IMR-90 (cell line): ENCODE data around the gene PYROXD2. TPM values are rescaled to one million over a fixed set of nuclear protein-coding genes. Genes with fewer than 3 reads are reported as not detected.

Source experiments
- ATAC-seq: fragments of 200-7000 bp; cut with Tn5 transposase; 2 replicates; pipeline ENCODE4 v1.9.1; 2020; ENCODE audit warnings: low read depth, mild to moderate bottlenecking, moderate library complexity
- BruUV-seq: library from RNA; stranded (reverse); fragments of 400-500 nt; replicated peaks from 2 replicates; lab custom pipeline; 2021; lab: Mats Ljungman, UMichigan
- CTCF ChIA-PET: fragments of 300-600 bp; formaldehyde crosslinking; extraction: SDS; loops from one replicate; lab custom pipeline; 2021; ENCODE audit warnings: antibody characterized with exemption; lab: Yijun Ruan, JAX
- POLR2A ChIA-PET: fragments of 300-600 bp; sonication (Branson Sonifier 250); formaldehyde crosslinking; loops from one replicate; lab custom pipeline; 2022; ENCODE audit warnings: antibody characterized with exemption; ENCODE audit not compliant: unreplicated experiment; lab: Charles Lee
- DNase-seq: peaks from one replicate; pipeline ENCODE4 v3.0.0; 2013
- H2AFZ ChIP-seq: replicated peaks from 2 replicates; pipeline ENCODE3; 2013; ENCODE audit warnings: low read length, mild to moderate bottlenecking; ENCODE audit not compliant: poor library complexity
- H2AK5ac ChIP-seq: 2 replicates; pipeline ENCODE4 v1.6.1; 2013; ENCODE audit warnings: low read depth, low read length, inconsistent platforms
- H2AK9ac ChIP-seq: replicated peaks from 2 replicates; pipeline ENCODE3; 2013; ENCODE audit warnings: mild to moderate bottlenecking, low read depth, low read length, moderate library complexity; ENCODE audit not compliant: poor library complexity
- H2BK120ac ChIP-seq: 2 replicates; pipeline ENCODE4 v1.6.1; 2013; ENCODE audit warnings: low read depth, low read length, inconsistent platforms
- H2BK15ac ChIP-seq: 3 replicates; pipeline ENCODE4 v1.6.1; 2013; ENCODE audit warnings: low read depth, low read length, inconsistent platforms
- H2BK20ac ChIP-seq: 2 replicates; pipeline ENCODE4 v1.6.1; 2013; ENCODE audit warnings: low read depth, mild to moderate bottlenecking, inconsistent platforms, low read length, moderate library complexity
- H2BK5ac ChIP-seq: 2 replicates; pipeline ENCODE4 v1.6.1; 2013; ENCODE audit warnings: mild to moderate bottlenecking, low read depth, low read length, inconsistent platforms; ENCODE audit not compliant: poor library complexity, severe bottlenecking
- H3K14ac ChIP-seq: replicated peaks from 2 replicates; pipeline ENCODE4 v1.6.1; 2013; ENCODE audit warnings: low read depth, low read length, inconsistent platforms
- H3K18ac ChIP-seq: 2 replicates; pipeline ENCODE4 v1.6.1; 2013; ENCODE audit warnings: low read depth, low read length, control low read depth
- H3K23ac ChIP-seq: 2 replicates; pipeline ENCODE4 v1.6.1; 2013; ENCODE audit warnings: low read depth, low read length, inconsistent platforms
- H3K27ac ChIP-seq: 2 replicates; pipeline ENCODE4 v1.5.1; 2013; ENCODE audit warnings: mild to moderate bottlenecking, control low read depth, low read length; ENCODE audit not compliant: insufficient read depth
- H3K27me3 ChIP-seq: 2 replicates; pipeline ENCODE4 v1.6.1; 2013; ENCODE audit warnings: low read length; ENCODE audit not compliant: control insufficient read depth, insufficient read depth
- H3K36me3 ChIP-seq: 2 replicates; pipeline ENCODE4 v1.6.1; 2013; ENCODE audit warnings: low read length, mixed read lengths; ENCODE audit not compliant: control insufficient read depth, insufficient read depth
- H3K4ac ChIP-seq: 2 replicates; pipeline ENCODE4 v1.6.1; 2013; ENCODE audit warnings: low read depth, low read length, inconsistent platforms
- H3K4me1 ChIP-seq: 2 replicates; pipeline ENCODE4 v1.6.1; 2013; ENCODE audit warnings: low read length, mixed read lengths; ENCODE audit not compliant: control insufficient read depth, insufficient read depth
- H3K4me2 ChIP-seq: 2 replicates; pipeline ENCODE4 v1.6.1; 2013; ENCODE audit warnings: low read depth, mild to moderate bottlenecking, control low read depth, low read length, moderate library complexity
- H3K4me3 ChIP-seq: 2 replicates; pipeline ENCODE4 v1.5.1; 2013; ENCODE audit warnings: low read depth, mild to moderate bottlenecking, control low read depth, low read length, moderate library complexity; ENCODE audit not compliant: insufficient read depth
- H3K56ac ChIP-seq: 2 replicates; pipeline ENCODE4 v1.6.1; 2013; ENCODE audit warnings: low read length, inconsistent platforms; ENCODE audit not compliant: insufficient read depth; ENCODE audit errors: extremely low read depth
- H3K79me1 ChIP-seq, 2 experiments: 2 replicates each; pipeline ENCODE4 v1.6.1; 2013; ENCODE audit warnings: low read length in 2 of 2, inconsistent platforms in 1 of 2, low read depth in 1 of 2
- H3K9ac ChIP-seq: 2 replicates; pipeline ENCODE4 v1.6.1; 2013; ENCODE audit warnings: low read depth, low read length, control low read depth
- H3K9me1 ChIP-seq: 2 replicates; pipeline ENCODE4 v1.6.1; 2013; ENCODE audit warnings: low read length, inconsistent platforms; ENCODE audit not compliant: insufficient read depth
- H3K9me3 ChIP-seq: 2 replicates; pipeline ENCODE4 v1.6.1; 2013; ENCODE audit warnings: low read length; ENCODE audit not compliant: control insufficient read depth, insufficient read depth
- H4K20me1 ChIP-seq: 2 replicates; pipeline ENCODE4 v1.6.1; 2013; ENCODE audit warnings: low read length, inconsistent platforms; ENCODE audit not compliant: insufficient read depth
- H4K5ac ChIP-seq: 2 replicates; pipeline ENCODE4 v1.6.1; 2013; ENCODE audit warnings: mild to moderate bottlenecking, low read depth, low read length, control low read depth
- H4K8ac ChIP-seq, 2 experiments: 2 replicates each; pipeline ENCODE4 v1.6.1; 2013; ENCODE audit warnings: low read depth in 2 of 2, low read length in 2 of 2, control low read depth in 1 of 2, inconsistent platforms in 1 of 2
- H4K91ac ChIP-seq: 2 replicates; pipeline ENCODE4 v1.6.1; 2013; ENCODE audit warnings: low read depth, low read length, inconsistent platforms; ENCODE audit not compliant: insufficient read depth
- BHLHE40 ChIP-seq: fragments of 150-350 bp; IDR thresholded peaks from 2 replicates; pipeline ENCODE4 v1.6.1; 2016; ENCODE audit warnings: mild to moderate bottlenecking, low read depth, low read length
- CEBPB ChIP-seq: IDR thresholded peaks from 2 replicates; pipeline ENCODE4 v1.6.1; 2012; ENCODE audit warnings: low read depth, low read length, improper control_type of control experiment
- CHD1 ChIP-seq: IDR thresholded peaks from 2 replicates; pipeline ENCODE4 v1.6.1; 2012; ENCODE audit warnings: low read depth, low read length, improper control_type of control experiment
- CTCF ChIP-seq: conservative IDR thresholded peaks from 2 replicates; pipeline ENCODE4 v1.5.1; 2012; ENCODE audit warnings: mild to moderate bottlenecking, low read depth, low read length, improper control_type of control experiment
- ELK1 ChIP-seq: fragments of 150-350 bp; IDR thresholded peaks from 2 replicates; pipeline ENCODE4 v1.6.1; 2016; ENCODE audit warnings: low read depth, mild to moderate bottlenecking, low read length, moderate library complexity, borderline replicate concordance
- FOS ChIP-seq: fragments of 150-350 bp; IDR thresholded peaks from 2 replicates; pipeline ENCODE4 v1.6.1; 2016; ENCODE audit warnings: low read depth, low read length
- MAFK ChIP-seq: IDR thresholded peaks from 2 replicates; pipeline ENCODE4 v1.6.1; 2012; ENCODE audit warnings: low read depth, low read length, improper control_type of control experiment
- MAZ ChIP-seq: IDR thresholded peaks from 2 replicates; pipeline ENCODE4 v1.6.1; 2012; ENCODE audit warnings: low read depth, mild to moderate bottlenecking, low read length, improper control_type of control experiment, moderate library complexity, borderline replicate concordance
- MXI1 ChIP-seq: IDR thresholded peaks from 2 replicates; pipeline ENCODE4 v1.6.1; 2012; ENCODE audit warnings: low read depth, mild to moderate bottlenecking, low read length, moderate library complexity, borderline replicate concordance
- NFE2L2 ChIP-seq: fragments of 150-350 bp; IDR thresholded peaks from 2 replicates; pipeline ENCODE4 v1.6.1; 2016; ENCODE audit warnings: low read depth, mild to moderate bottlenecking, low read length
- POLR2A ChIP-seq: IDR thresholded peaks from 2 replicates; pipeline ENCODE4 v1.6.1; 2012; ENCODE audit warnings: mild to moderate bottlenecking, low read depth, low read length
- RAD21 ChIP-seq: IDR thresholded peaks from 2 replicates; pipeline ENCODE4 v1.6.1; 2012; ENCODE audit warnings: low read length, improper control_type of control experiment
- RCOR1 ChIP-seq: IDR thresholded peaks from 2 replicates; pipeline ENCODE4 v1.6.1; 2012; ENCODE audit warnings: mild to moderate bottlenecking, low read length, improper control_type of control experiment; ENCODE audit not compliant: insufficient replicate concordance
- RFX5 ChIP-seq: IDR thresholded peaks from 2 replicates; pipeline ENCODE4 v1.8.0; 2012; ENCODE audit warnings: low read depth, mild to moderate bottlenecking, low read length, moderate library complexity
- SMC3 ChIP-seq: fragments of 150-350 bp; IDR thresholded peaks from 2 replicates; pipeline ENCODE4 v1.6.1; 2016; ENCODE audit warnings: low read depth, mild to moderate bottlenecking, antibody characterized with exemption, low read length, moderate library complexity
- USF2 ChIP-seq: fragments of 150-350 bp; IDR thresholded peaks from 2 replicates; pipeline ENCODE4 v1.6.1; 2017; ENCODE audit warnings: mild to moderate bottlenecking, antibody characterized with exemption, low read length, low read depth
- WGBS, 2 experiments: methylation state at CpG; one replicate each; pipeline versions ENCODE4 v1.1.5 to v1.1.7; 2013; ENCODE audit warnings: missing lambda C conversion rate in 2 of 2; ENCODE audit not compliant: insufficient read length in 1 of 2; ENCODE audit errors: extremely low coverage in 2 of 2; 5-methylcytosine and 5-hydroxymethylcytosine counted together
- dilution Hi-C: fragments of 300-500 bp; cut with HindIII; formaldehyde crosslinking; loops from one replicate; pipeline ENCODE4 v1.14.3; 2018; ENCODE audit warnings: low sequenced_read_pairs; ENCODE audit not compliant: unreplicated experiment
- in situ Hi-C: fragments of 300-500 bp; cut with MboI; formaldehyde crosslinking; loops from 3 replicates; pipeline ENCODE4 v1.14.3; 2019; ENCODE audit warnings: low sequenced_read_pairs, inconsistent platforms, mixed read lengths
- intact Hi-C: fragments of 100-400 bp; cut with micrococcal nuclease; formaldehyde crosslinking; loops from 2 replicates; pipeline ENCODE4 v1.10.0; 2022
- polyA plus RNA-seq, 3 experiments: library from polyadenylated mRNA; depleted of rRNA; stranded (reverse); fragments of >200 nt; gene quantifications; 2 replicates each; pipeline ENCODE4 v1.2.3, GENCODE V29; 2012; ENCODE audit warnings: low replicate concordance in 1 of 3
- total RNA-seq: library from RNA; depleted of rRNA; stranded (reverse); fragments of >200 nt; gene quantifications from 2 replicates; pipeline ENCODE4 v1.2.3, GENCODE V29; 2012

Gene PYROXD2
- total and polyA plus RNA-seq, 2 of the 4 experiments (the other 2 are of a cell fraction): 6.5 to 16.3 TPM

GRCh38 chr10:98456686-98457482, 41.9 kb upstream of the PYROXD2 start:
- Histone ChIP-seq H4K20me1 (no peaks in the 10 kb centered on the region), H3K4me1 (peaks cover 4% of the 10 kb centered on the region), H3K56ac (no peak overlapping the region), H4K5ac (no peak overlapping the region), H2AK5ac (no peak overlapping the region), H3K79me1 (no peaks in the 10 kb centered on the region), H2BK120ac (no peak overlapping the region), H3K27me3 (no peaks in the 10 kb centered on the region), H3K27ac (no peak overlapping the region), H3K9me1 (no peaks in the 10 kb centered on the region), H2BK15ac (no peak overlapping the region), H4K91ac (no peak overlapping the region), H4K8ac (no peak overlapping the region), H3K4me2 (no peak overlapping the region), H2AFZ (no peak overlapping the region), H3K18ac (no peak overlapping the region), H2BK20ac (no peak overlapping the region), H3K9ac (no peak overlapping the region), H2BK5ac (no peak overlapping the region), H3K9me3 (no peaks in the 10 kb centered on the region), H3K36me3 (no peaks in the 10 kb centered on the region), H3K4ac (no peak overlapping the region), H2AK9ac (no peak overlapping the region), H3K4me3 (no peak overlapping the region), H3K14ac (no peak overlapping the region), H3K23ac (no peak overlapping the region)
- in situ Hi-C loops: no loop called here
- ATAC-seq: no peak
- no peak for TF ChIP-seq RFX5
- TF ChIP-seq CEBPB: no peak
- TF ChIP-seq MXI1: no peak
- no peak for TF ChIP-seq RAD21
- no peak for TF ChIP-seq CHD1
- no peak for TF ChIP-seq POLR2A
- TF ChIP-seq CTCF: no peak
- no peak for TF ChIP-seq RCOR1
- TF ChIP-seq MAZ: no peak
- no peak for TF ChIP-seq USF2
- no peak for TF ChIP-seq ELK1
- no peak for TF ChIP-seq BHLHE40
- TF ChIP-seq NFE2L2: no peak
- TF ChIP-seq FOS: no peak
- no peak for TF ChIP-seq SMC3
- no peak for TF ChIP-seq MAFK
- DNase-seq: no peak
- POLR2A ChIA-PET: no interaction called here
- CTCF ChIA-PET: no interaction called here
- intact Hi-C loops: no loop called here
- WGBS, 2 experiments: 100% methylated on average over 1 of the region's 12 CpGs; no CpG with 5 or more reads in 1 of the 2 experiments
- BruUV-seq: no TSS peak
- dilution Hi-C loops: no loop called here
